H9 (cell line): ENCODE results near the gene LXN. TPM values are rescaled to one million over a fixed set of nuclear protein-coding genes. Genes with fewer than 3 reads are reported as not detected.

Experiments
- DNase-seq: peaks from one replicate; pipeline ENCODE4 v3.0.0-alpha.2; 2017
- H2AFZ ChIP-seq: one replicate; pipeline ENCODE4 v1.6.1; 2013; ENCODE audit warnings: mild to moderate bottlenecking, low read length, control low read depth, moderate library complexity
- H2AK5ac ChIP-seq: 2 replicates; pipeline ENCODE4 v1.6.1; 2013; ENCODE audit warnings: low read length, control low read depth, mixed read lengths; ENCODE audit not compliant: insufficient read length
- H2BK120ac ChIP-seq: one replicate; pipeline ENCODE4 v1.6.1; 2013; ENCODE audit warnings: low read depth, mild to moderate bottlenecking, low read length, control low read depth, inconsistent platforms; ENCODE audit not compliant: poor library complexity, severe bottlenecking
- H2BK12ac ChIP-seq: 2 replicates; pipeline ENCODE4 v1.6.1; 2013; ENCODE audit warnings: low read length, control low read depth, mixed read lengths, low read depth; ENCODE audit not compliant: insufficient read length
- H2BK15ac ChIP-seq: 2 replicates; pipeline ENCODE4 v1.6.1; 2013; ENCODE audit warnings: low read depth, low read length, control low read depth
- H2BK20ac ChIP-seq: one replicate; pipeline ENCODE4 v1.6.1; 2013; ENCODE audit warnings: low read depth, mild to moderate bottlenecking, low read length, control low read depth, inconsistent platforms; ENCODE audit not compliant: poor library complexity, severe bottlenecking
- H2BK5ac ChIP-seq: 2 replicates; pipeline ENCODE4 v1.6.1; 2013; ENCODE audit warnings: low read length, control low read depth, mixed read lengths; ENCODE audit not compliant: insufficient read length
- H3K14ac ChIP-seq: 2 replicates; pipeline ENCODE4 v1.6.1; 2013; ENCODE audit warnings: low read length, control low read depth; ENCODE audit not compliant: insufficient read depth
- H3K18ac ChIP-seq: 2 replicates; pipeline ENCODE4 v1.6.1; 2013; ENCODE audit warnings: low read depth, mild to moderate bottlenecking, mixed read lengths, low read length, control low read depth; ENCODE audit not compliant: insufficient read length
- H3K23ac ChIP-seq: 2 replicates; pipeline ENCODE4 v1.6.1; 2013; ENCODE audit warnings: low read length, control low read depth, mixed read lengths, low read depth; ENCODE audit not compliant: insufficient read length
- H3K23me2 ChIP-seq: 2 replicates; pipeline ENCODE4 v1.6.1; 2013; ENCODE audit warnings: low read depth, mild to moderate bottlenecking, mixed read lengths, low read length, control low read depth; ENCODE audit not compliant: insufficient read length, poor library complexity, severe bottlenecking
- H3K27ac ChIP-seq: 2 replicates; pipeline ENCODE4 v1.5.1; 2013; ENCODE audit warnings: low read length, control low read depth, mixed read lengths, low read depth; ENCODE audit not compliant: insufficient read length
- H3K27me3 ChIP-seq: 2 replicates; pipeline ENCODE4 v1.6.1; 2013; ENCODE audit warnings: low read length, control low read depth, inconsistent platforms; ENCODE audit not compliant: insufficient read depth
- H3K4ac ChIP-seq: 2 replicates; pipeline ENCODE4 v1.6.1; 2013; ENCODE audit warnings: low read depth, mild to moderate bottlenecking, control low read depth, inconsistent platforms, low read length, moderate library complexity
- H3K4me1 ChIP-seq: 2 replicates; pipeline ENCODE4 v1.6.1; 2013; ENCODE audit warnings: low read length, control low read depth, inconsistent platforms; ENCODE audit not compliant: insufficient read depth
- H3K4me2 ChIP-seq: 2 replicates; pipeline ENCODE4 v1.6.1; 2013; ENCODE audit warnings: low read length, control low read depth, mixed read lengths; ENCODE audit not compliant: insufficient read length, insufficient read depth
- H3K56ac ChIP-seq: 2 replicates; pipeline ENCODE4 v1.6.1; 2013; ENCODE audit warnings: low read depth, mild to moderate bottlenecking, mixed read lengths, low read length, control low read depth; ENCODE audit not compliant: insufficient read length
- H3K79me1 ChIP-seq: 2 replicates; pipeline ENCODE4 v1.6.1; 2013; ENCODE audit warnings: low read depth, mild to moderate bottlenecking, moderate library complexity, low read length, control low read depth, inconsistent platforms; ENCODE audit not compliant: insufficient read depth, poor library complexity, severe bottlenecking
- H3K79me2 ChIP-seq: 2 replicates; pipeline ENCODE4 v1.6.1; 2013; ENCODE audit warnings: low read length, control low read depth, inconsistent platforms; ENCODE audit not compliant: insufficient read depth
- H3K9ac ChIP-seq: 2 replicates; pipeline ENCODE4 v1.6.1; 2013; ENCODE audit warnings: low read length, control low read depth, mixed read lengths; ENCODE audit not compliant: insufficient read length; ENCODE audit errors: extremely low read depth
- H3K9me3 ChIP-seq: one replicate; pipeline ENCODE4 v1.6.1; 2013; ENCODE audit warnings: low read depth, low read length, inconsistent platforms; ENCODE audit not compliant: control insufficient read depth
- H3T11ph ChIP-seq: one replicate; pipeline ENCODE4 v1.6.1; 2013; ENCODE audit warnings: mild to moderate bottlenecking, low read length, control low read depth, inconsistent platforms
- H4K20me1 ChIP-seq: one replicate; pipeline ENCODE4 v1.6.1; 2013; ENCODE audit not compliant: control insufficient read depth, insufficient read length, insufficient read depth
- H4K5ac ChIP-seq: 2 replicates; pipeline ENCODE4 v1.6.1; 2013; ENCODE audit warnings: low read depth, mild to moderate bottlenecking, mixed read lengths, low read length, control low read depth; ENCODE audit not compliant: insufficient read length
- H4K8ac ChIP-seq: replicated peaks from 2 replicates; pipeline ENCODE4 v1.6.1; 2013; ENCODE audit warnings: low read length, control low read depth, mixed read lengths, low read depth; ENCODE audit not compliant: insufficient read length
- H4K91ac ChIP-seq: 2 replicates; pipeline ENCODE4 v1.6.1; 2013; ENCODE audit warnings: low read depth, mild to moderate bottlenecking, moderate library complexity, mixed read lengths, low read length, control low read depth; ENCODE audit not compliant: insufficient read length
- H3K27ac Mint-ChIP-seq, 3 experiments: 2 replicates in 2 of 3; 3 replicates in 1 of 3; pipeline ENCODE4 v1.8.0; 2020 to 2021; ENCODE audit warnings: mixed read lengths in 3 of 3, mild to moderate bottlenecking in 1 of 3, moderate library complexity in 1 of 3
- H3K27me3 Mint-ChIP-seq: 2 replicates; pipeline ENCODE4 v1.8.0; 2021; ENCODE audit warnings: low read depth, mild to moderate bottlenecking, moderate library complexity, mixed read lengths
- H3K36me3 Mint-ChIP-seq, 3 experiments: 2 replicates in 2 of 3; 3 replicates in 1 of 3; pipeline ENCODE4 v1.8.0; 2020 to 2021; ENCODE audit warnings: low read depth in 3 of 3, mixed read lengths in 3 of 3; ENCODE audit not compliant: insufficient read depth in 1 of 3
- H3K4me1 Mint-ChIP-seq, 2 experiments: 2 replicates each; pipeline ENCODE4 v1.8.0; 2020; ENCODE audit warnings: mixed read lengths in 2 of 2
- H3K4me3 Mint-ChIP-seq, 2 experiments: 2 replicates in 1 of 2; 3 replicates in 1 of 2; pipeline ENCODE4 v1.8.0; 2020 to 2021; ENCODE audit warnings: mild to moderate bottlenecking in 2 of 2, mixed read lengths in 2 of 2, moderate library complexity in 1 of 2
- H3K9me3 Mint-ChIP-seq, 2 experiments: 2 replicates in 1 of 2; 3 replicates in 1 of 2; pipeline ENCODE4 v1.8.0; 2020; ENCODE audit warnings: mild to moderate bottlenecking in 2 of 2, mixed read lengths in 2 of 2, moderate library complexity in 1 of 2
- WGBS: extraction: QIAGEN DNeasy Blood & Tissue Kit; methylation state at CpG from one replicate; pipeline ENCODE4 v1.1.7; 2013; ENCODE audit warnings: missing lambda C conversion rate, low lambda C conversion rate, mixed read lengths; ENCODE audit not compliant: insufficient read length; ENCODE audit errors: extremely low coverage; 5-methylcytosine and 5-hydroxymethylcytosine counted together
- total RNA-seq: library from RNA; stranded (reverse); gene quantifications from 2 replicates; pipeline ENCODE4 v1.2.1, GENCODE V29; 2021
- TF ChIP-seq, protein P1 (sequence below): fragments of 200-600 bp; sonication (generic); conservative IDR thresholded peaks from 3 replicates; pipeline ENCODE4 v1.8.0; 2021; ENCODE audit warnings: antibody characterized with exemption, mild to moderate bottlenecking

The LXN gene
- total RNA-seq, 1 experiment from 2014 or later, result 6.7 TPM

DNA sequence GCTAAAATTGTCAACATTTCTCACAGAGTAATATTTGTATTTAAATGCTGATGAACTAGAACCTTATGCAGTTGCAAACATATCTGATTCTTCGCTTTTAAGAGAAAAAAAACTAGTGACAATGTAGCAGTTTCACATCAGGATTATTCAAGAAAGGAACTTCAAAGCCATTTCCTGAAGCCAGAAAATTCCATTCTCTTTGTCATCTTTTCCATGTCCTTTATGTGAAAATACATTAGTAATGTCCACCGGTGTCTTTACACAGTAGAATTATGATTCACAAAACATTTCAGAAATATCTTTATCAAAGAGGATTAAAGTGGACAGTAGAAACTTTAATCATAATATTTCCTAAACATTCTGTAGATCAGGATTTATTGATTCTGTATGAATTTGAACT, 12.7 kb upstream of the LXN start:
- H3K23me2 ChIP-seq, result no peaks in the 10 kb centered on the region
- no peak overlapping the region for H2BK120ac ChIP-seq
- no peak overlapping the region for H3K27ac ChIP-seq
- H3K23ac ChIP-seq, result no peak overlapping the region
- no peak for DNase-seq
- H2BK15ac ChIP-seq, result no peak overlapping the region
- no peaks in the 10 kb centered on the region for H3K9me3 Mint-ChIP-seq
- no peak overlapping the region for H3K4me2 ChIP-seq
- H4K8ac ChIP-seq, result no peak overlapping the region
- H3K4me1 Mint-ChIP-seq, result no peaks in the 10 kb centered on the region
- H3K4me3 Mint-ChIP-seq, result no peak overlapping the region
- H3K79me1 ChIP-seq, result no peaks in the 10 kb centered on the region
- WGBS, result no CpG with 5 or more reads among the region's 2 CpGs
- H3K56ac ChIP-seq, result no peak overlapping the region
- H3K4ac ChIP-seq, result no peak overlapping the region
- no peak overlapping the region for H2BK5ac ChIP-seq
- H4K20me1 ChIP-seq, result no peaks in the 10 kb centered on the region
- no peaks in the 10 kb centered on the region for H3K4me1 ChIP-seq
- H3K36me3 Mint-ChIP-seq, result peaks cover 0 to 4% (median 0%) of the 10 kb centered on the region in 3 experiments; a peak in 1 of 7 replicates
- H3K14ac ChIP-seq, result no peak overlapping the region
- no peak overlapping the region for H2AK5ac ChIP-seq
- H3K79me2 ChIP-seq, result no peaks in the 10 kb centered on the region
- no peak overlapping the region for H2BK20ac ChIP-seq
- no peaks in the 10 kb centered on the region for H3K27me3 ChIP-seq
- TF ChIP-seq, protein P1, sequence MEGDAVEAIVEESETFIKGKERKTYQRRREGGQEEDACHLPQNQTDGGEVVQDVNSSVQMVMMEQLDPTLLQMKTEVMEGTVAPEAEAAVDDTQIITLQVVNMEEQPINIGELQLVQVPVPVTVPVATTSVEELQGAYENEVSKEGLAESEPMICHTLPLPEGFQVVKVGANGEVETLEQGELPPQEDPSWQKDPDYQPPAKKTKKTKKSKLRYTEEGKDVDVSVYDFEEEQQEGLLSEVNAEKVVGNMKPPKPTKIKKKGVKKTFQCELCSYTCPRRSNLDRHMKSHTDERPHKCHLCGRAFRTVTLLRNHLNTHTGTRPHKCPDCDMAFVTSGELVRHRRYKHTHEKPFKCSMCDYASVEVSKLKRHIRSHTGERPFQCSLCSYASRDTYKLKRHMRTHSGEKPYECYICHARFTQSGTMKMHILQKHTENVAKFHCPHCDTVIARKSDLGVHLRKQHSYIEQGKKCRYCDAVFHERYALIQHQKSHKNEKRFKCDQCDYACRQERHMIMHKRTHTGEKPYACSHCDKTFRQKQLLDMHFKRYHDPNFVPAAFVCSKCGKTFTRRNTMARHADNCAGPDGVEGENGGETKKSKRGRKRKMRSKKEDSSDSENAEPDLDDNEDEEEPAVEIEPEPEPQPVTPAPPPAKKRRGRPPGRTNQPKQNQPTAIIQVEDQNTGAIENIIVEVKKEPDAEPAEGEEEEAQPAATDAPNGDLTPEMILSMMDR, result no peak
- H3T11ph ChIP-seq, result no peak overlapping the region
- H3K27me3 Mint-ChIP-seq, result no peaks in the 10 kb centered on the region
- H3K9me3 ChIP-seq, result no peaks in the 10 kb centered on the region
- H3K18ac ChIP-seq, result no peak overlapping the region
- H4K5ac ChIP-seq, result no peak overlapping the region
- H4K91ac ChIP-seq, result no peak overlapping the region
- no peak overlapping the region for H2AFZ ChIP-seq
- H3K27ac Mint-ChIP-seq, result no peak overlapping the region
- H2BK12ac ChIP-seq, result no peak overlapping the region
- no peak overlapping the region for H3K9ac ChIP-seq
